ENCODE results near the gene GYG2. TPM values are rescaled to one million over a fixed set of nuclear protein-coding genes. Genes with fewer than 3 reads are reported as not detected.
"Not testable (repeated sequence)": the region's sequence is repeated elsewhere in the genome, so short reads cannot be mapped to it uniquely, and the experiment has no call there.

Gene GYG2
- total RNA-seq, 3 donors from 2014 or later: 3.5 to 15.6 (median 3.7) TPM

- TF ChIP-seq, protein P1, sequence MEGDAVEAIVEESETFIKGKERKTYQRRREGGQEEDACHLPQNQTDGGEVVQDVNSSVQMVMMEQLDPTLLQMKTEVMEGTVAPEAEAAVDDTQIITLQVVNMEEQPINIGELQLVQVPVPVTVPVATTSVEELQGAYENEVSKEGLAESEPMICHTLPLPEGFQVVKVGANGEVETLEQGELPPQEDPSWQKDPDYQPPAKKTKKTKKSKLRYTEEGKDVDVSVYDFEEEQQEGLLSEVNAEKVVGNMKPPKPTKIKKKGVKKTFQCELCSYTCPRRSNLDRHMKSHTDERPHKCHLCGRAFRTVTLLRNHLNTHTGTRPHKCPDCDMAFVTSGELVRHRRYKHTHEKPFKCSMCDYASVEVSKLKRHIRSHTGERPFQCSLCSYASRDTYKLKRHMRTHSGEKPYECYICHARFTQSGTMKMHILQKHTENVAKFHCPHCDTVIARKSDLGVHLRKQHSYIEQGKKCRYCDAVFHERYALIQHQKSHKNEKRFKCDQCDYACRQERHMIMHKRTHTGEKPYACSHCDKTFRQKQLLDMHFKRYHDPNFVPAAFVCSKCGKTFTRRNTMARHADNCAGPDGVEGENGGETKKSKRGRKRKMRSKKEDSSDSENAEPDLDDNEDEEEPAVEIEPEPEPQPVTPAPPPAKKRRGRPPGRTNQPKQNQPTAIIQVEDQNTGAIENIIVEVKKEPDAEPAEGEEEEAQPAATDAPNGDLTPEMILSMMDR (IDR thresholded peaks at IDR 0.05): no peak
Observed at GRCh38 chrX:2799369-2799768, 29.4 kb upstream of the GYG2 start.

DNA sequence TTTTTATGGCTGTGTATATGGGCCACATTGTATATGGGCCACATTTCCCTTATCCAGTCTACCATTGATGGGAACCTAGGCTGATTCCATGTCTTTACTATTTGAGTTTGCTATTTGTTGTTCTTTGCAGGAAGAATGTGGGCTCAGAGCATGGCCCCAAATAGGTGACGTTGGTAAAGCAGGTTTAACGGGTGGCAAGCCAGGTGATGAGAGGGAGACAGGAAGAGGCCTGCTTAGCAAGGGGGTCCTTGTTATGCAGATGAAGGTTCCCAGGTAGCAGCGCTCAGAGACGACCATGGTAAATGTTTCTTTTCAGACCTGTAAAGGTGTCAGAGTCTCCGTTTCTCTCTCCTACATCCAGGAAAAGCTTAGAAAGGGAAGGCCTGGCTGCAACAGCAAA is 28.8 kb upstream of the GYG2 start:
- H3K9me3 ChIP-seq; ATAC-seq; DNase-seq; H3K4me3 ChIP-seq; H3K36me3 ChIP-seq (ENCODE audit: low read depth); intact Hi-C loops (cut with DNase I, micrococcal nuclease); H3K4me1 ChIP-seq (ENCODE audit: low read depth): not testable (repeated sequence)

More at GRCh38 chrX:2799369-2799768, 29.4 kb upstream of the GYG2 start:
- Histone ChIP-seq H3K4me3 (no peak overlapping the region), H3K36me3 (ENCODE audit: low read depth) (no peaks in the 10 kb centered on the region), H3K4me1 (ENCODE audit: low read depth) (no peaks in the 10 kb centered on the region), H3K9me3 (no peaks in the 10 kb centered on the region)
- intact Hi-C loops (cut with DNase I, micrococcal nuclease): no loop called here
- ATAC-seq (no peak), DNase-seq (no peak)

GRCh38 chrX:2801223-2801622 is 27.5 kb upstream of the GYG2 start:
- Histone ChIP-seq H3K36me3 (ENCODE audit: low read depth) (no peaks in the 10 kb centered on the region), H3K4me3 (no peak overlapping the region), H3K9me3 (no peaks in the 10 kb centered on the region), H3K4me1 (ENCODE audit: low read depth) (no peaks in the 10 kb centered on the region)
- no peak for DNase-seq
- TF ChIP-seq, protein P1 (IDR thresholded peaks at IDR 0.05): no peak
- ATAC-seq: no peak
- intact Hi-C loops (cut with DNase I, micrococcal nuclease): no loop called here

DNA sequence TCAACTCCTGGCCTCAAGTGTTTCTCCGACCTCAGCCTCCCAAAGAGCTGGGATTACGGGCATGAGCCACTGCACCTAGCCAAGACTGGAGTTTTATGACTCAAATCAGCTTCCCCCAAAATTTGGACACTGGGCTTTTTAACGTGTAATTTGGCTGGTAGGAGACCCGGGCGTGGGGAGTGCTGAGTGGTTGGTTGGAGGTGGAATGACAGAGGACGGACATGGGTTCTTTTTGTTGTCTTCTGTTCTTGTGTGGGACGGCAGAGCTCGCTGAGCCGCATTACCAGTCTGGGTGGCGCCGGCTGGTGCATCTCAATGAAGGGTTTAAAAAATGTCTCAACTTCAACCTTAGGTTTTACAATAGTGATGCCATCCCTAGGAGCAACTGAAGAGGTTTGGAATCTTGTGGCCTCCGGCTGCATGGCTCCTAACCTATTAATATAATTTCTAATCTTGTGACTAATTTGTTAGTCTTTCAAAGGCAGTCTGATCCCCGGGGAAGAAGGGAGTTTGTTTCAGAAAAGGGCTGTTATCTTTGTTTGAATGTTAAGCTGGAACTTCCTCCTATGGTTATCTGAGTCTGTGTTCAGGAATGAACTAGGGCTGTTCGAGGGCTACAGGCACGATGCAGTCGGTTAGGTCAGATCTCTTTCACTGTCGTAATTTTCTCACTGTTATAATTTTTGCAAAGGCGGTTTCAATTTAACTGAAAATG is 26.2 kb upstream of the GYG2 start:
- H3K9me3 ChIP-seq; DNase-seq; H3K4me3 ChIP-seq; intact Hi-C loops (cut with DNase I, micrococcal nuclease); H3K36me3 ChIP-seq (ENCODE audit: low read depth); H3K4me1 ChIP-seq (ENCODE audit: low read depth): not testable (repeated sequence)
- peak; percentile 65 for ATAC-seq

DNA sequence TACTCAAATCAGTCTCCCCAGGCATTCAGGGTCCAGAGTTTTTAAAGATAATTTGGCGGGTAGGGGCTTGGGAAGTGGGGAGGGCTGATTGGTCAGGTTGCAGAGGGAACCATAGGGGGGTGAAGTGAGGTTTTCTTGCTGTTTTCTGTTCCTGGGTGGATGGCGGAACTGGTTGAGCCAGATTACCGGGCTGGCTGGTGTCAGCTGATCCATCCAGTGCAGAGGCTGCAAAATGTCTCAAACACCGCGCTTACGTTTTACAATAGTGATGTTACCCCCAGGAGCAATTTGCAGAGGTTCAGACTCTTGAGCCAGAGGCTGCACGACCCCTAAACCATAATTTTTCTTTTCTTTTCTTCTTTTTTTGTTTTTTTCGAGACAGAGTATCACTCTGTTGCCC is 25.2 kb upstream of the GYG2 start:
- H3K4me3 ChIP-seq; intact Hi-C loops (cut with DNase I, micrococcal nuclease); H3K36me3 ChIP-seq (ENCODE audit: low read depth); H3K9me3 ChIP-seq; H3K4me1 ChIP-seq (ENCODE audit: low read depth); DNase-seq: not testable (repeated sequence)
- peak; percentile 46 for ATAC-seq

DNA sequence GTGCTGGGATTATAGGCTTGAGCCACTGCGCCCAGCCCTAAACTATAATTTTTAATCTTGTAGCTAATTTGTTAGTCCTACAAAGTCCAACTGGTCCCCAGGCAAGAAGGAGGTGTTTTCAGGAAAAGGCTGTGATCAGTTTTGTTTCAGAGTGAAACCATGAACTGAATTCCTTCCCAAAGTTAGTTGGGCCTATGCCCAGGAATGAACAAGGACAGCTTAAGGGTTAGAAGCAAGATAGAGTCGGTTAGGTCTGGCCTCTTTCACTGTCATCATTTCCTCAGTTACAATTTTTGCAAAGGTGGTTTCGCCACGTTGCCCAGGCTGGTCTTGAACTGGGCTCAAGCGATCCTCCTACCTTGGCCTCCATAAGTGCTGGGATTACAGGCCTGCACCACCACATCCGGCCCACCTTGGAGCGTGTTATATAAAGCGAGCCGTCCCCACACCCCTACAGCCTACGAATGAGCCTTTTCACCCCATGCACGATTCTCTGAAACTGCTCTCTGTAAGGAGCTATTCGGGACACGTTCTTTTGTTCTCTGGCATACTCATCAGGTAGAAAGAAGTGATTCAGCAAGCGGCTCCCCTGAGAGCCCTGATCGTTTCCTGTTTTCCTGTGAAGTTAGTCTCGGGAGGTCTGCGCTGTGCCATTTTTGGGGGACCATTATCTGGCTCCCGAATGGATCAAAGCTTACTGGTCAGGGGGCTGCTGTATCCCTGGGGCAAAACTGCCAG is 24.5 kb upstream of the GYG2 start:
- intact Hi-C loops (cut with DNase I, micrococcal nuclease): not testable (repeated sequence)

GRCh38 chrX:2804858-2805257 is 23.9 kb upstream of the GYG2 start:
- H3K4me1 ChIP-seq (ENCODE audit: low read depth); ATAC-seq; intact Hi-C loops (cut with DNase I, micrococcal nuclease); H3K9me3 ChIP-seq; DNase-seq; H3K4me3 ChIP-seq; H3K36me3 ChIP-seq (ENCODE audit: low read depth): not testable (repeated sequence)

More for the DNA sequence above, 24.5 kb upstream of the GYG2 start:
- not testable (repeated sequence) for H3K4me3 ChIP-seq; H3K4me1 ChIP-seq (ENCODE audit: low read depth); H3K36me3 ChIP-seq (ENCODE audit: low read depth); H3K9me3 ChIP-seq; DNase-seq; ATAC-seq

DNA sequence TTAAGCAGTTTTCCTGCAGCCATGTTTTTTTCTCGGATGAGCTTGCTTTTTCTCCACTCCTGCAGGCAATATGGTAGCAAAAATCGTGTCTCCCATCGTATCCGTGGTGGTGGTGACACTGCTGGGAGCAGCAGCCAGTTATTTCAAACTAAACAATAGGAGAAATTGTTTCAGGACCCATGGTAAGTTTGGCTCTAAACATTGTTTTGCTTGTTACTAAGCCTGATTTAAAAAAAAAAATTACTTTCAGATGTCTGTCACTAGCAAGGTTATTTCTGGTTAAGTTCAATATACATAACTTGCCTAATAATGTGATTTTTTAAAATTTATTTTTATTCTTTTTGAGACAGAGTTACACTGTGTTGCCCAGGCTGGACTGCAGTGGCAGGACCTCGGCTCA is 17.5 kb upstream of the GYG2 start:
- Histone ChIP-seq H3K4me1 (ENCODE audit: low read depth) (no peaks in the 10 kb centered on the region), H3K36me3 (ENCODE audit: low read depth) (no peaks in the 10 kb centered on the region), H3K4me3 (no peak overlapping the region), H3K9me3 (no peaks in the 10 kb centered on the region)
- TF ChIP-seq, protein P1 (IDR thresholded peaks at IDR 0.05): no peak
- intact Hi-C loops (cut with DNase I, micrococcal nuclease): no loop called here
- ATAC-seq (no peak), DNase-seq (no peak)

- H3K4me3 ChIP-seq; H3K36me3 ChIP-seq (ENCODE audit: low read depth); H3K4me1 ChIP-seq (ENCODE audit: low read depth); H3K9me3 ChIP-seq; intact Hi-C loops (cut with DNase I, micrococcal nuclease): not testable (repeated sequence)
- ATAC-seq: peak; percentile 83
- peak in 1 of 3 donors; percentile 23 for DNase-seq
Observed at GRCh38 chrX:2812161-2812907, 16.4 kb upstream of the GYG2 start.
